NCI-H2029 (cell line): ENCODE measurements around the gene ATF4.

Experiments
- DNase-seq: peaks from one replicate; lab custom pipeline; 2025; lab: John Stamatoyannopoulos, UW

Gene ATF4

DNA sequence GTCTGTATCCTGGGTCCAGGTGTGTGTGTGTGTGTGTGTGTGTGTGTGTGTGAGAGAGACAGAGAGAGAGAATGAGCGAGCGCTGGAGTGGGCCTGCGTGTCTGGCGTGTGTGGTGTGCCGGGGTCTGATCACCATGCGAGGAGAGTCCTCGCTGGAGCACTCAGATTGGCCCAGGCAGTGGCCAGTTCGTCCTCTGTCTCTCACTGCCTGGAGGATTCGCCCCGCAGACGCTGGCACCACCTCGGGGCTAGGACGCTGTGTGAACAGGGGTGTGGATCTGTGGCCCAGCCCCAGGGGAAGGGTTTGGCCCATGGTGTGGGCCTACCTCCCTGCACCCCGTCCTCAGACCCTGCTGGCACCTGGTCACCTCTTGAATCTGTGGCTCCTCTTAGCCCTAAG lies 38.6 kb downstream of the ATF4 start:
- no peak for DNase-seq

DNA sequence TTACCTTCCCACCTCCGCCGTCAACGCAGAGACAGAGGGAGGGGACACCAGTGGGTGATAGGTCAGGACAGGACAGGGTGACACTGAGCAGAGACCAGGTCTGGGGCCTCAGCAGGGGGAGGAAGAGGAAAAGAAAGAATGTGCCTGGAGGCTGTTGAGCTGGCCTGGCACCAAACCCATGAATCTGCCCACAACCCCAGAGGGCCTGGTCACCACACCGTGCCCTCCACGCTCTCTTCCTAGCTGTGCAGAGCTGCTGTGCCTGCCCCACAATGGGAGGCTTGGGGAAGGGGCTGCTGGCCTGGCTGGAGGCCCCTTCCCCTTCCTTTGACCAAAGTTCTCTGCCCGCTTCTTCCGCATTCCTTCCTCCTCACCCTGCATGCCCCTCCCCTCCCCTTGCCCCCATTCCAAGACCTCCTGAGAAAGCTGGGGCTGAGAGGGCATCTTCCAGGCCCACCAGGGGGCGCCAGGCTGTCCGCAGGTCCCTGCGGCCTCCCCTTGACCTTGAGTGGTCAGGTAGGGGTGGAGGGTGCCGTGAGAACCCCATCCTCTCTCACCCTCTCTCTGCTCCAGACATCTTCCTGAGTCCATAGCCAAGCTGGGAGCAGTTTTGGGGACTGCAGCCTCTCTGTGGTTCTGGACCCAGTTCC lies 39.2 kb downstream of the ATF4 start:
- DNase-seq = no peak

DNA sequence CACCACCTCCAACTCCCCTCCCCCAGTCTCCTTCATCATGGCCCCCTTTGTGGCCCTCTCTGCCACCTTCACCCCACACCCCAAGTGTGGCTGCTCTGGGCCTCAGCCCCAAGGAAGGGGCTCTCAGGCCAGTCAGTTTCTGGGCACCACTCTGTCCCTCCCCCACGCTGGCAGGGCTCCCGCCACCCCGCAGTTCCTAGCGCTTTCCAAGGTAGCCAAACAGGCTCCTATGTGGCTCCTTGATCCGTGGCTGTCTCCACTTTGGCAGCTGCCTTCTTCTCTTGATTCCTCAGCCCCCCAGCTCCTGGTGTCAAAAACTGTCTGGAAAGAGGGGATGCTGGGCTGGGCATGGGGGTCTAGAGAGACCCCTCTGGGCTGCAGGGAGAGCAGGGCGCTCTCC lies 39.8 kb downstream of the ATF4 start:
- no peak for DNase-seq

DNA sequence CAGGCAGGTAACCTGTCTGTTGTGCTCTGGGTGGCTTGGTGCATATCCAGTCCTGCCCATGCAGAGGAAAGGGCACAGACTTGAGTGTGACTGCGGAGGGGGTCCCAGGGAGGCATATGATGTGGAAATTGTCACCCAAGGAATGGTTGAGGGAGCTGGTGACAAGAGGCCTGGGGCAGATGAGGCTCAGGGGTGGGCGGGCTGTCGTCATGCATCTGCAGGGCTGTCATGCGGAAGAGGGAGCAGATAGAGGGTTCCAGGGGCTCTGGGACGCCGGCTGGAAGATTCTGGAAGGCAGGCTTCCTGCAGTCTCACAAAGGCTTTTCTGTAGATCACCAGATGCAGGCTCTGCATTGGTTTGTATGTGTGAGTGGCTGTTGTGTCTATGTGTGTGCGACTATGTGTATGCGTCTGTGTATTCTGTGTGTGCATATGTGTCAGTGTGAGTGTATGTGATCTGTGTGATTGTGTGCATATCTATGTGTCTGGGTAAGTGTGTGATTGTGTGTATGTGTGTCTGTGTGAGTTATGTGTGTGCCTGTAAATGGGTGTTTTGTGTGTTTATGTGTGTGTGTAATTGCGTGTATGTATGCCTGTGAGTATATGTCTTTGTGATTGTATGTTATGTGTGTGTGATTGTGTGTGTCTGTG lies 42.6 kb downstream of the ATF4 start:
- no peak for DNase-seq

DNA sequence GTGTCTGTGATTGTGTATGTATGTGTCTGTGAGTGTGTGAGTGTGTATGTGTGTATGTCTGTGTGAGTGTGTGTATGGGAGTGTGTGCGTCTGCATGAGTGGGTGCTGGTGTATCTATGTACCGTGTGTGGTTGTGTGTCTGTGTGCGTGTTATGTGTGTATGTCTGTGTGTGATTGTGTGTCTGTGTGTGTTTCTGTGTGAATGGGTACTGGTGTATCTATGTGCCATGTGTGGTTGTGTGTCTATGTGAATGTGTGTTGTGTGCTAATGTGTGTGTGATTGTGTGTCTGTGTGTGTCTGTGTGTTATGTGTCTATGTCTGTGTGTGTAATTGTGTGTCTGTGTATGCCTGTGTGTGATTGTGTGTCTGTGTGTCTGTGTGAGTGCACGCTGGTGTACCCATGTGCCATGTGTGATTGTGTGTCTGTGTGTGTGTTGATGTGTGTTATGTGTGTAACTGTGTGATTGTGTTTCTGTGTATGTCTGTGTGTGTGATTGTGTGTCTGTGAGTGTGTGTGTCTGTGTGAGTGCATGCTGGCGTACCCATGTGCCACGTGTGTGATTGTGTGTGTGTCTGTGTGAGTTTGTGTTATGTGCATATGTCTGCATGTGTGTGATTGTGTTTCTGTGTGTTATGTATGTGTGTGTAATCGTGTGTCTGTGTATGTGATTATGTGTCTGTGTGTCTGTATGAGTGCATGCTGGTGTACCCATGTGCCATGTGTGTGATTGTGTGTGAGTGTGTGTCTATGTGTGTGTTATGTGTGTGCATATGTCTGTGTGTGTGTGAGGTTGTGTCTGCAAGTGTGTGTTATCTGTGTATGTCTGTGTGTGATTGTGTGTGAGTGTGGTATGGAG lies 43.4 kb downstream of the ATF4 start:
- DNase-seq = no peak

DNA sequence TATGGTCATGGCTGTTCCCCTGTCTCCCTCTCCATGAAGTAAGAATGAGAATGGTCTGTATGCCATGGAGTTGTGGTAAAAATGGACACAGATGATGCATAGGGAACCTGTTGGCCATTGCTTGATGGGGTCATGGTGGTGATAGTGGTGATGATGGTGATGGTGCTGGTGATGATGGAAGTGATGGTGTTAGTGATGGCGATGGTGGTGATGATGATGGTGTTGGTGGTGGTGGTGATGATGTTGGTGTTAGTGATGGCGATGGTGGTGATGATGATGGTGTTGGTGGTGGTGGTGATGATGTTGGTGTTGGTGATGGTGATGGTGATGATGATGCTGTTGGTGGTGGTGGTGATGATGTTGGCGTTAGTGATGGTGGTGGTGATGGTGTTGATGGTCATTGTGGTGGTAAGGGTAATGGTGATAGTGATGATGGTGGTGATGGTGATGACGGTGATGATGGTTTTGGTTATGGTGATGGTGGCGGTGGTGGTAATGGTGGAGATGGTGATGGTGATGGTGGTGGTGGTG lies 45.1 kb downstream of the ATF4 start:
- DNase-seq = no peak

DNA sequence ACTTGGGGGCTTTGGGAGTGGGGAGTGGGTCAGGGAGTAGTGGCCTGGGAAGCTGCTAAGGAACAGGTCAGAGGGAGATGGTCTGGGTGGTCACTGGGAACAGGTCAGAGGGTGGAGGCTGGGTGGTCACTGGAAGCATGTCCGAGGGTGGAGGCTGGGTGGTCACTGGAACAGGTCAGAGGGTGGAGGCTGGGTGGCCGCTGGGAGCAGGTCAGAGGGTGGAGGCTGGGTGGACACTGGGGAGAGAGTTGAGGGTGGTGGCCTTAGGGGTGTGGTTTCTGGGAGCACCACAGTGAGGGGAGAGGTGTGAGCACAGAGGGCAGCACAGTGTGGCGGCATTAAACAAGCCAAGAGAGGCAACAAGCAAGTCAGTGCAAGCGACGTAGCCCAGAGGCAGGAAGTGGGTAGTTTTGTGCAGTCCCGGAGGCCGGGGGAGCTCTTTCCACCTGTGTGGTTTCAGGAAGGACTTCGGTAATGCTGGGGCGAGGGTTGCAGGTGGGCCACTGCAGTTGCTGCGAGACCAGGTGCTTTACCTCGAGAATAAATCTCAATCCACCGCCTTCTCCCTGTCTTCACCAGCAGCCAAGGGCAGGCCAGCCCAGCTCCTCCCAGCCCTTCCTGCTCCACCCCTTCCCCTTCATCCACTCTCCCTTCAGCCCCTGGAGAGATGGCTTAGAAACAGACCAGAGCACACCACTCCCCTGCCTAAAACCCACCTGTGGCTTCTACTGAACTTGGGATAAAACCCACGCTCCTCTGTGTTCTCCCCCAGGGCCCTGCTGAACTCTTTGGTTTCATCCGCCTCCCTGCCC lies 47.0 kb downstream of the ATF4 start:
- no peak for DNase-seq

DNA sequence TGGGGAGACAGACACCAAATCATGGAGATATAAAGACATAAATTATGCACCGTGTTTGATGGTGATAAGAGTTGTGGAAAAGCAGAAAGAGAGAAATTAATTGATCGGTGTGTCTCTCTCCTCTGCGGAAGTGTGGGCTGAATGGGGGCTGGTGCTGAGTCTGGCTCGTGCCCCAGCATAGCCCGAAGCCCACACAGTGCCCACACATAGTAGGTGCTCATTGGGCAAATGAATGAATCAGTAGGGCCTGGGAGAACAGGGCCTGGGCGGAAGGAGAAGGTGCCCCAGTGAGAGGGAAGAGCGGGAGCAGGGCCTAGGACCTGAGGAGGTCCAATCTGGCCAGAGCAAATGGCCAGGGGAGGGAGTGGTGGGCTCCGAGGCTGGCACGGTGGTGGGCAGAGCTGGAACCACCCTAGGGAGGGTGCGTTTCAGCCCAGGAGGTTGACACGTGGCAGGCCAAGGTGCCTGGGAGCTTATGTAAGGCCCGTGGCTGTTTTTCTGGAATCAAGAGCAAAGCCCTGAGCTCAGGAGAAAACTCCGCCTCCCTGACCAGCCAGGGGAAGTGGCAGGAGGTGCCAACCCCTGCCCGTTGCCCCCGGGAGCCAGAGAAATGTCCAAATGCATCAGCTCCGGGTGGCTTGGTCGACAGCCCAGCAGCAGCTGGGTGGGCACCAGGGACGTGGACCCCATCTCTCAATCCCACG lies 48.1 kb downstream of the ATF4 start:
- no peak for DNase-seq

DNA sequence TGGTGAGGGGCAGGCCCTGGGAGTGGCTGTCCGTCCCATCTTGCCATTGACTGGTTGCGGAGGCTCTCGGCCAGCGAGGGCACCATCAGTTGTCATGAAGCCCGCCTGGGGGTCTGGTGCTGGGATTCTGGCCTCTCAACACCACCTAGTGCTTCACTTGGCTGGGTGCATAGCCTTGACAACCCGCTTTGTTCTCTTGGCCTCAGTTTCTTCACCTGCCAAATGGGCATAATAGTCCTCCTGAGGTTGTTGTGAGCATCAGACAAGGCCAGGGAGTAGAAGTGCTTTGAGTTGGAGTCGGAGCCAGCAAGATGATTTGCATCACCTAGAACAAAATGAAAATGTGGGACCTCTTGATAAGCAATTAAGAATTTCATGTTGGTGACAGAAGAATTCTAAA lies 48.7 kb downstream of the ATF4 start:
- no peak for DNase-seq

DNA sequence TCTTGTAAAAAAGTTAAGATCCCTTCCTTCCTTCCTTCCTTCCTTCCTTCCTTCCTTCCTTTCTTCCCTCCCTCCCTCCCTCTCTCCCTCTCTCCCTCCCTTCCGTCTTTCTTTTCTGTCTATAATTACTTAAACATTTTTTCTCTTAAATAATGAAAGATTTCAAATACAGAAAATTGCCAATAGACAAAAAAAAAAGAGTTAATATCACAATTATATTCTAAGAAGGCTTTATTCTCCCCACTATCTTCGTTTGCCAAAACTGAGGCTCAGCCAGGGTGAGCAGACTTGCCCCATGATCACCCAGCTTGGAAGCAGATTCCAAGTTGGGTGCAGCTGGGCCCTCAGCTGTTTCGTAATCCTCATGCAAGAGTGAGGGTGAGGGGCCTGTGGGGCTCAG lies 49.9 kb downstream of the ATF4 start:
- no peak for DNase-seq

DNA sequence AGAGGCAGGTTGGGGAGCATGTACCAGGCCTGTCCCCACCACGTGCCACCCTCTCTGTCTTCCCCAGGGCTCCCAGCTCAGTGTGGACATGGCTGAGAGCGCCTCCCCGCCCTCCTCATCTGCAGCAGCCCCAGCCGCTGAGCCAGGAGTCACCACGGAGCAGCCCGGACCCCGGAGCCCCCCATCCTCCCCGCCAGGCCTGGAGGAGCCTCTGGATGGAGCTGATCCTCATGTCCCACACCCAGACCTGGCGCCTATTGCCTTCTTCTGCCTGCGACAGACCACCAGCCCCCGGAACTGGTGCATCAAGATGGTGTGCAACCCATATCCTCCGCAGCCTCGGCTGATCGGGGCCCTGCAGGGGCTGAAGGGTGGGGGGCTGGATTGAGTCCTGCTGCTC lies 50.3 kb downstream of the ATF4 start, which contains the start of gene CACNA1I:
TSS of gene CACNA1I (plus strand) at position 89 of the 400 bp plus-strand sequence. CDS start at position 89, 0 bp downstream.
- no peak for DNase-seq

DNA sequence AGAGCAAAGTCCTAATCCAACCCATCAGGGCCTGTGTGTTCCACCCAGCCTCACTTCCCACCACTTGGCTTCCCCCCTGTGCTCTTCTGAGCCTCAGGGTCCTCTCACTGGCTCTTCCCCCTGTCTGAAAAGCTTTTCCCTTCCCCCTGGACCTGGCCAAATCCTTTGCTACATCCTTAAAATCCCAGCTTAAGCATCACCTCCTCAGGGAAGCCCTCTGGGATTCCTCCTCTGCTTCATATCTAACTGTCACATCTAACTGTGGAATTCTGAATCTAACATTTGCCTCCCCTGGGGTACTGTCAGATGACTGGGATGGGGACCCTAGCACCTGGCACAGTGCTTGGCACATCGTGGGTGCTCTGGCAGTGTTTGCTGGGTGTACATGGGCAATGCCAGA lies 51.2 kb downstream of the ATF4 start:
- DNase-seq = no peak
